Neural crest cell (in vitro differentiated cells): ENCODE measurements around the gene DBH. TPM values are rescaled to one million over a fixed set of nuclear protein-coding genes. Genes with fewer than 3 reads are reported as not detected.

Experiments used
- DNase-seq: peaks from one replicate; pipeline ENCODE4 v3.0.0; 2021; ENCODE audit warnings: low read depth, mixed read lengths, low spot score
- H3K27ac Mint-ChIP-seq: one replicate; pipeline ENCODE4 v1.8.0; 2021; ENCODE audit warnings: mild to moderate bottlenecking, mixed read lengths; ENCODE audit not compliant: unreplicated experiment
- H3K27me3 Mint-ChIP-seq: 2 replicates; pipeline ENCODE4 v1.8.0; 2021; ENCODE audit warnings: low read depth, mild to moderate bottlenecking, mixed read lengths
- H3K36me3 Mint-ChIP-seq: 2 replicates; pipeline ENCODE4 v1.8.0; 2021; ENCODE audit warnings: low read depth, mild to moderate bottlenecking, mixed read lengths
- H3K4me1 Mint-ChIP-seq: 2 replicates; pipeline ENCODE4 v1.8.0; 2021; ENCODE audit warnings: mixed read lengths
- H3K4me3 Mint-ChIP-seq: one replicate; pipeline ENCODE4 v1.8.0; 2021; ENCODE audit warnings: mild to moderate bottlenecking, mixed read lengths
- H3K9me3 Mint-ChIP-seq: 2 replicates; pipeline ENCODE4 v1.8.0; 2021; ENCODE audit warnings: mixed read lengths
- CTCF ChIP-seq: fragments of 200-600 bp; sonication (generic); conservative IDR thresholded peaks from 2 replicates; pipeline ENCODE4 v1.5.0; 2021; ENCODE audit warnings: antibody characterized with exemption, mild to moderate bottlenecking
- total RNA-seq: library from RNA; stranded (reverse); gene quantifications from 2 replicates; pipeline ENCODE4 v1.2.1, GENCODE V29; 2021

Gene DBH
- total RNA-seq, 1 donor from 2014 or later: 0.75 TPM

- Mint-ChIP-seq H3K4me3 (no peak overlapping the region), H3K27ac (no peak overlapping the region), H3K36me3 (no peaks in the 10 kb centered on the region), H3K27me3 (peaks cover 29% of the 10 kb centered on the region), H3K4me1 (peaks cover 34% of the 10 kb centered on the region), H3K9me3 (no peaks in the 10 kb centered on the region)
- DNase-seq: no peak
- TF ChIP-seq CTCF: no peak
Measured at GRCh38 chr9:133637451-133638055, 1.4 kb downstream of the DBH start.

GRCh38 chr9:133638076-133638475, 1.9 kb downstream of the DBH start:
- peaks cover 29% of the 10 kb centered on the region for H3K27me3 Mint-ChIP-seq
- peaks cover 29% of the 10 kb centered on the region for H3K4me1 Mint-ChIP-seq
- no peak overlapping the region for H3K27ac Mint-ChIP-seq
- no peaks in the 10 kb centered on the region for H3K36me3 Mint-ChIP-seq
- no peak overlapping the region for H3K4me3 Mint-ChIP-seq
- no peaks in the 10 kb centered on the region for H3K9me3 Mint-ChIP-seq
- DNase-seq: no peak
- no peak for TF ChIP-seq CTCF

GRCh38 chr9:133638711-133639110, 2.5 kb downstream of the DBH start:
- H3K4me3 Mint-ChIP-seq: no peak overlapping the region
- no peak for DNase-seq
- TF ChIP-seq CTCF: no peak
- H3K4me1 Mint-ChIP-seq: peaks cover 25% of the 10 kb centered on the region
- peaks cover 29% of the 10 kb centered on the region for H3K27me3 Mint-ChIP-seq
- no peaks in the 10 kb centered on the region for H3K9me3 Mint-ChIP-seq
- H3K27ac Mint-ChIP-seq: no peak overlapping the region
- no peaks in the 10 kb centered on the region for H3K36me3 Mint-ChIP-seq

- H3K9me3 Mint-ChIP-seq: no peaks in the 10 kb centered on the region
Measured at GRCh38 chr9:133639613-133640012, 3.5 kb downstream of the DBH start.

DNA sequence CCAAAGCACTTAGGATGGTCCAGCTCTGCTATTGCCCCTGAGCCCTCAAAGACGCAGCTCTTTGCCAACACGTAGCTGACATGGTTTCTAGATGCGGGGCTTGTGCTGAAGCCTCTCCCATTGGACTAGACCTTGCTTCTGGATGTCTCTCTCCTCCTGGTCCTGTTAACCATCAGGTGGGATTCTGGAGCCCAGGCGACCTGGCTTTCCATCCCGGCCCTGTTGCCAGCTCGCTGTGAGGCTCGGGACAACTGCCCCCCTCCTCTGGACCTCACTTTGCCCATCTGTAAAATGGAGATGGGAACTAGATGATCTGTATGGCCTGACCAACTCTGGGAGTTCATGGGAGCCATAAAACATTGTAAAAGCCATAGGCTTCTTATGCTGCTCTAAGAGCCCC, 4.0 kb downstream of the DBH start:
- no peak for DNase-seq
- no peaks in the 10 kb centered on the region for H3K9me3 Mint-ChIP-seq
- H3K4me3 Mint-ChIP-seq: no peak overlapping the region
- H3K36me3 Mint-ChIP-seq: no peaks in the 10 kb centered on the region
- peaks cover 10% of the 10 kb centered on the region for H3K4me1 Mint-ChIP-seq
- TF ChIP-seq CTCF: no peak
- H3K27me3 Mint-ChIP-seq: peaks cover 25% of the 10 kb centered on the region
- no peak overlapping the region for H3K27ac Mint-ChIP-seq

More at GRCh38 chr9:133639613-133640012, 3.5 kb downstream of the DBH start:
- TF ChIP-seq CTCF: no peak
- Mint-ChIP-seq H3K4me3 (no peak overlapping the region), H3K36me3 (no peaks in the 10 kb centered on the region), H3K27me3 (peaks cover 29% of the 10 kb centered on the region), H3K4me1 (peaks cover 16% of the 10 kb centered on the region), H3K27ac (no peak overlapping the region)
- no peak for DNase-seq
